H9 (cell line): Measurements from ENCODE around the gene KIAA0513. TPM values are rescaled to one million over a fixed set of nuclear protein-coding genes. Genes with fewer than 3 reads are reported as not detected.

ENCODE experiments used
- DNase-seq: peaks from one replicate; pipeline ENCODE4 v3.0.0-alpha.2; 2017
- H2AFZ ChIP-seq: one replicate; pipeline ENCODE4 v1.6.1; 2013; ENCODE audit warnings: mild to moderate bottlenecking, low read length, control low read depth, moderate library complexity
- H2AK5ac ChIP-seq: 2 replicates; pipeline ENCODE4 v1.6.1; 2013; ENCODE audit warnings: low read length, control low read depth, mixed read lengths; ENCODE audit not compliant: insufficient read length
- H2BK120ac ChIP-seq: one replicate; pipeline ENCODE4 v1.6.1; 2013; ENCODE audit warnings: low read depth, mild to moderate bottlenecking, low read length, control low read depth, inconsistent platforms; ENCODE audit not compliant: poor library complexity, severe bottlenecking
- H2BK12ac ChIP-seq: 2 replicates; pipeline ENCODE4 v1.6.1; 2013; ENCODE audit warnings: low read length, control low read depth, mixed read lengths, low read depth; ENCODE audit not compliant: insufficient read length
- H2BK15ac ChIP-seq: 2 replicates; pipeline ENCODE4 v1.6.1; 2013; ENCODE audit warnings: low read depth, low read length, control low read depth
- H2BK20ac ChIP-seq: one replicate; pipeline ENCODE4 v1.6.1; 2013; ENCODE audit warnings: low read depth, mild to moderate bottlenecking, low read length, control low read depth, inconsistent platforms; ENCODE audit not compliant: poor library complexity, severe bottlenecking
- H2BK5ac ChIP-seq: 2 replicates; pipeline ENCODE4 v1.6.1; 2013; ENCODE audit warnings: low read length, control low read depth, mixed read lengths; ENCODE audit not compliant: insufficient read length
- H3K14ac ChIP-seq: 2 replicates; pipeline ENCODE4 v1.6.1; 2013; ENCODE audit warnings: low read length, control low read depth; ENCODE audit not compliant: insufficient read depth
- H3K18ac ChIP-seq: 2 replicates; pipeline ENCODE4 v1.6.1; 2013; ENCODE audit warnings: low read depth, mild to moderate bottlenecking, mixed read lengths, low read length, control low read depth; ENCODE audit not compliant: insufficient read length
- H3K23ac ChIP-seq: 2 replicates; pipeline ENCODE4 v1.6.1; 2013; ENCODE audit warnings: low read length, control low read depth, mixed read lengths, low read depth; ENCODE audit not compliant: insufficient read length
- H3K23me2 ChIP-seq: 2 replicates; pipeline ENCODE4 v1.6.1; 2013; ENCODE audit warnings: low read depth, mild to moderate bottlenecking, mixed read lengths, low read length, control low read depth; ENCODE audit not compliant: insufficient read length, poor library complexity, severe bottlenecking
- H3K27ac ChIP-seq: 2 replicates; pipeline ENCODE4 v1.5.1; 2013; ENCODE audit warnings: low read length, control low read depth, mixed read lengths, low read depth; ENCODE audit not compliant: insufficient read length
- H3K27me3 ChIP-seq: 2 replicates; pipeline ENCODE4 v1.6.1; 2013; ENCODE audit warnings: low read length, control low read depth, inconsistent platforms; ENCODE audit not compliant: insufficient read depth
- H3K4ac ChIP-seq: 2 replicates; pipeline ENCODE4 v1.6.1; 2013; ENCODE audit warnings: low read depth, mild to moderate bottlenecking, control low read depth, inconsistent platforms, low read length, moderate library complexity
- H3K4me1 ChIP-seq: 2 replicates; pipeline ENCODE4 v1.6.1; 2013; ENCODE audit warnings: low read length, control low read depth, inconsistent platforms; ENCODE audit not compliant: insufficient read depth
- H3K4me2 ChIP-seq: 2 replicates; pipeline ENCODE4 v1.6.1; 2013; ENCODE audit warnings: low read length, control low read depth, mixed read lengths; ENCODE audit not compliant: insufficient read length, insufficient read depth
- H3K56ac ChIP-seq: 2 replicates; pipeline ENCODE4 v1.6.1; 2013; ENCODE audit warnings: low read depth, mild to moderate bottlenecking, mixed read lengths, low read length, control low read depth; ENCODE audit not compliant: insufficient read length
- H3K79me1 ChIP-seq: 2 replicates; pipeline ENCODE4 v1.6.1; 2013; ENCODE audit warnings: low read depth, mild to moderate bottlenecking, moderate library complexity, low read length, control low read depth, inconsistent platforms; ENCODE audit not compliant: insufficient read depth, poor library complexity, severe bottlenecking
- H3K79me2 ChIP-seq: 2 replicates; pipeline ENCODE4 v1.6.1; 2013; ENCODE audit warnings: low read length, control low read depth, inconsistent platforms; ENCODE audit not compliant: insufficient read depth
- H3K9ac ChIP-seq: 2 replicates; pipeline ENCODE4 v1.6.1; 2013; ENCODE audit warnings: low read length, control low read depth, mixed read lengths; ENCODE audit not compliant: insufficient read length; ENCODE audit errors: extremely low read depth
- H3K9me3 ChIP-seq: one replicate; pipeline ENCODE4 v1.6.1; 2013; ENCODE audit warnings: low read depth, low read length, inconsistent platforms; ENCODE audit not compliant: control insufficient read depth
- H3T11ph ChIP-seq: one replicate; pipeline ENCODE4 v1.6.1; 2013; ENCODE audit warnings: mild to moderate bottlenecking, low read length, control low read depth, inconsistent platforms
- H4K20me1 ChIP-seq: one replicate; pipeline ENCODE4 v1.6.1; 2013; ENCODE audit not compliant: control insufficient read depth, insufficient read length, insufficient read depth
- H4K5ac ChIP-seq: 2 replicates; pipeline ENCODE4 v1.6.1; 2013; ENCODE audit warnings: low read depth, mild to moderate bottlenecking, mixed read lengths, low read length, control low read depth; ENCODE audit not compliant: insufficient read length
- H4K8ac ChIP-seq: replicated peaks from 2 replicates; pipeline ENCODE4 v1.6.1; 2013; ENCODE audit warnings: low read length, control low read depth, mixed read lengths, low read depth; ENCODE audit not compliant: insufficient read length
- H4K91ac ChIP-seq: 2 replicates; pipeline ENCODE4 v1.6.1; 2013; ENCODE audit warnings: low read depth, mild to moderate bottlenecking, moderate library complexity, mixed read lengths, low read length, control low read depth; ENCODE audit not compliant: insufficient read length
- H3K27ac Mint-ChIP-seq, 3 experiments: 2 replicates in 2 of 3; 3 replicates in 1 of 3; pipeline ENCODE4 v1.8.0; 2020 to 2021; ENCODE audit warnings: mixed read lengths in 3 of 3, mild to moderate bottlenecking in 1 of 3, moderate library complexity in 1 of 3
- H3K27me3 Mint-ChIP-seq: 2 replicates; pipeline ENCODE4 v1.8.0; 2021; ENCODE audit warnings: low read depth, mild to moderate bottlenecking, moderate library complexity, mixed read lengths
- H3K36me3 Mint-ChIP-seq, 3 experiments: 2 replicates in 2 of 3; 3 replicates in 1 of 3; pipeline ENCODE4 v1.8.0; 2020 to 2021; ENCODE audit warnings: low read depth in 3 of 3, mixed read lengths in 3 of 3; ENCODE audit not compliant: insufficient read depth in 1 of 3
- H3K4me1 Mint-ChIP-seq, 2 experiments: 2 replicates each; pipeline ENCODE4 v1.8.0; 2020; ENCODE audit warnings: mixed read lengths in 2 of 2
- H3K4me3 Mint-ChIP-seq, 2 experiments: 2 replicates in 1 of 2; 3 replicates in 1 of 2; pipeline ENCODE4 v1.8.0; 2020 to 2021; ENCODE audit warnings: mild to moderate bottlenecking in 2 of 2, mixed read lengths in 2 of 2, moderate library complexity in 1 of 2
- H3K9me3 Mint-ChIP-seq, 2 experiments: 2 replicates in 1 of 2; 3 replicates in 1 of 2; pipeline ENCODE4 v1.8.0; 2020; ENCODE audit warnings: mild to moderate bottlenecking in 2 of 2, mixed read lengths in 2 of 2, moderate library complexity in 1 of 2
- WGBS: extraction: QIAGEN DNeasy Blood & Tissue Kit; methylation state at CpG from one replicate; pipeline ENCODE4 v1.1.7; 2013; ENCODE audit warnings: missing lambda C conversion rate, low lambda C conversion rate, mixed read lengths; ENCODE audit not compliant: insufficient read length; ENCODE audit errors: extremely low coverage; 5-methylcytosine and 5-hydroxymethylcytosine counted together
- total RNA-seq: library from RNA; stranded (reverse); gene quantifications from 2 replicates; pipeline ENCODE4 v1.2.1, GENCODE V29; 2021
- TF ChIP-seq, protein P1 (sequence below): fragments of 200-600 bp; sonication (generic); conservative IDR thresholded peaks from 3 replicates; pipeline ENCODE4 v1.8.0; 2021; ENCODE audit warnings: antibody characterized with exemption, mild to moderate bottlenecking

KIAA0513 gene
- total RNA-seq, 1 experiment from 2014 or later, result 4.7 TPM

DNA sequence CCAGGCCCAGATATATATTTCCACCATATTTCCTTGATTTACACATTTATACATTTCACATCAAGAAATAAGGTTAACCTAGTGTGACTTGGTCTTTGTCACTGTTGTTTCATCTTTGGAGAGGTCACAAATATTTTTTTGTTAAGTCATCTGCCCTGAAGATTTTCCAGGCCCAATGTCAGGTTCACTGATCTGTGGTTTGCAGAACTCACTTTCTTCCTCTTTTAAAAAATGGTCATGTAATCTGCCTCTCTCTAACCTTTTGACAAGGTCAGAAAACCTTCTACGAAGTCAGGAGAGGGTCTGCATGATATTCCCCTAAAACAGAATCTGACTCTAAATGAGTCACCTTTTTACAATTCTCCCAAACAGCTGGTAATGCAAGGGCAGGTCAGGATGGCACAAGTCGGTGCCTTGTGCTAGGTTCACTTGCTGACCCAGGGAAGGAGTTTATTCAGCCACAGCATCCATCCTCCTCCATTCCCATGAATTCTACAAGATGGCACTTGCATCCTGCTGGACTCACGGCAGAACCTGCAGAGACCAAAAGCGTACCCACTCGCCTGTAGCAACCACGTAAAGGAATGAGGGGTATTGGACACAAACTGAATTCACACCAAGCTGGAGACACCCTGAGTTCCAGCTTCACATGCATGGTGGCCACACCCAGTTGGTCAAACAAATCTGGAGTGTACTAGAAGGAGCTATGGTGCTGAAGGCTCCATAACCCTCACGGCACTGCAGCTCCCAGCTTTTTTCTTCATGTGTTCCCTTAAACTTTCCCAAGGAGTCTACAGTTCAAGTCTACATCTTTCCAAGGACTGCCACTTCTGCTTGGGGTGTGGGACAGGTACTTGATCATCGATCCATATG, 1.6 kb upstream of the KIAA0513 start:
- no peaks in the 10 kb centered on the region for H3K9me3 Mint-ChIP-seq
- no peaks in the 10 kb centered on the region for H3K36me3 Mint-ChIP-seq
- H3K27ac Mint-ChIP-seq, result no peak overlapping the region
- no peak overlapping the region for H2BK12ac ChIP-seq
- no peak overlapping the region for H3K4ac ChIP-seq
- no peak overlapping the region for H2AFZ ChIP-seq
- peaks cover 41% of the 10 kb centered on the region for H3K27me3 Mint-ChIP-seq
- H4K20me1 ChIP-seq, result no peaks in the 10 kb centered on the region
- H3K23ac ChIP-seq, result no peak overlapping the region
- H2BK20ac ChIP-seq, result no peak overlapping the region
- H2BK5ac ChIP-seq, result no peak overlapping the region
- no peak overlapping the region for H4K8ac ChIP-seq
- no peak overlapping the region for H4K91ac ChIP-seq
- no peaks in the 10 kb centered on the region for H3K79me1 ChIP-seq
- TF ChIP-seq, protein P1, sequence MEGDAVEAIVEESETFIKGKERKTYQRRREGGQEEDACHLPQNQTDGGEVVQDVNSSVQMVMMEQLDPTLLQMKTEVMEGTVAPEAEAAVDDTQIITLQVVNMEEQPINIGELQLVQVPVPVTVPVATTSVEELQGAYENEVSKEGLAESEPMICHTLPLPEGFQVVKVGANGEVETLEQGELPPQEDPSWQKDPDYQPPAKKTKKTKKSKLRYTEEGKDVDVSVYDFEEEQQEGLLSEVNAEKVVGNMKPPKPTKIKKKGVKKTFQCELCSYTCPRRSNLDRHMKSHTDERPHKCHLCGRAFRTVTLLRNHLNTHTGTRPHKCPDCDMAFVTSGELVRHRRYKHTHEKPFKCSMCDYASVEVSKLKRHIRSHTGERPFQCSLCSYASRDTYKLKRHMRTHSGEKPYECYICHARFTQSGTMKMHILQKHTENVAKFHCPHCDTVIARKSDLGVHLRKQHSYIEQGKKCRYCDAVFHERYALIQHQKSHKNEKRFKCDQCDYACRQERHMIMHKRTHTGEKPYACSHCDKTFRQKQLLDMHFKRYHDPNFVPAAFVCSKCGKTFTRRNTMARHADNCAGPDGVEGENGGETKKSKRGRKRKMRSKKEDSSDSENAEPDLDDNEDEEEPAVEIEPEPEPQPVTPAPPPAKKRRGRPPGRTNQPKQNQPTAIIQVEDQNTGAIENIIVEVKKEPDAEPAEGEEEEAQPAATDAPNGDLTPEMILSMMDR, result no peak
- no peak overlapping the region for H3K27ac ChIP-seq
- H3K4me3 Mint-ChIP-seq, result 0 out of 5 replicates have a peak overlapping the region, but pooled peaks of 1 of the 2 experiments have one; percentile 77
- H3K18ac ChIP-seq, result no peak overlapping the region
- H3K23me2 ChIP-seq, result peaks cover 4% of the 10 kb centered on the region
- H4K5ac ChIP-seq, result no peak overlapping the region
- H3K4me2 ChIP-seq, result no peak overlapping the region
- H2BK15ac ChIP-seq, result no peak overlapping the region
- H3K79me2 ChIP-seq, result no peaks in the 10 kb centered on the region
- DNase-seq, result no peak
- no CpG with 5 or more reads among the region's 8 CpGs for WGBS
- H2BK120ac ChIP-seq, result no peak overlapping the region
- no peak overlapping the region for H3K14ac ChIP-seq
- no peak overlapping the region for H3K9ac ChIP-seq
- no peaks in the 10 kb centered on the region; the same call in 1 of the 2 replicates for H3K27me3 ChIP-seq
- H2AK5ac ChIP-seq, result no peak overlapping the region
- no peaks in the 10 kb centered on the region for H3K9me3 ChIP-seq
- H3T11ph ChIP-seq, result no peak overlapping the region
- no peak overlapping the region for H3K56ac ChIP-seq
- H3K4me1 ChIP-seq, result no peaks in the 10 kb centered on the region
- H3K4me1 Mint-ChIP-seq, result peaks cover 27 to 28% of the 10 kb centered on the region in 2 experiments
